MCF 10A (cell line): ENCODE data around the gene CEP192. TPM values are rescaled to one million over a fixed set of nuclear protein-coding genes. Genes with fewer than 3 reads are reported as not detected.
A peak's percentile ranks its signal among the peaks of the same experiment; 100 is the strongest.

Experiments used
- BruUV-seq: library from RNA; stranded (reverse); fragments of 400-500 nt; replicated peaks from 2 replicates; lab custom pipeline; 2021; lab: Mats Ljungman, UMichigan
- CTCF ChIA-PET: fragments of 300-600 bp; sonication (Branson Sonifier 250); formaldehyde crosslinking; extraction: SDS; loops from one replicate; lab custom pipeline; 2021; ENCODE audit warnings: antibody characterized with exemption, inconsistent platforms; lab: Yijun Ruan, JAX
- POLR2A ChIA-PET: fragments of 300-600, 350-650 bp; sonication (Branson Sonifier 250); formaldehyde crosslinking; extraction: SDS; loops from one replicate; lab custom pipeline; 2020; ENCODE audit warnings: antibody characterized with exemption, inconsistent platforms; lab: Yijun Ruan, JAX
- DNase-seq: peaks from one replicate; pipeline ENCODE4 v3.0.0-alpha.2; 2018; ENCODE audit not compliant: unreplicated experiment
- H3K27ac Mint-ChIP-seq: one replicate; pipeline ENCODE4 v1.8.0; 2022; ENCODE audit warnings: mild to moderate bottlenecking, low read depth, mixed read lengths; ENCODE audit not compliant: unreplicated experiment
- H3K27me3 Mint-ChIP-seq: one replicate; pipeline ENCODE4 v1.8.0; 2022; ENCODE audit warnings: mixed read lengths; ENCODE audit not compliant: insufficient read depth, unreplicated experiment
- H3K36me3 Mint-ChIP-seq: one replicate; pipeline ENCODE4 v1.8.0; 2022; ENCODE audit warnings: mild to moderate bottlenecking, moderate library complexity, mixed read lengths; ENCODE audit not compliant: insufficient read depth, unreplicated experiment
- H3K4me1 Mint-ChIP-seq: one replicate; pipeline ENCODE4 v1.8.0; 2022; ENCODE audit warnings: mixed read lengths; ENCODE audit not compliant: insufficient read depth, unreplicated experiment
- H3K4me3 Mint-ChIP-seq: one replicate; pipeline ENCODE4 v1.8.0; 2022; ENCODE audit warnings: mild to moderate bottlenecking, moderate library complexity, mixed read lengths; ENCODE audit not compliant: unreplicated experiment
- H3K9me3 Mint-ChIP-seq: one replicate; pipeline ENCODE4 v1.8.0; 2022; ENCODE audit warnings: mixed read lengths; ENCODE audit not compliant: unreplicated experiment
- intact Hi-C: fragments of 100-400 bp; cut with micrococcal nuclease; formaldehyde crosslinking; loops from 2 replicates; pipeline ENCODE4 v1.14.1; 2022
- total RNA-seq: library from RNA; stranded (reverse); gene quantifications from 2 replicates; pipeline ENCODE4 v1.2.3, GENCODE V29; 2022
- TF ChIP-seq, protein P1 (sequence below): fragments of 200-600 bp; IDR thresholded peaks from one replicate; pipeline ENCODE4 v1.8.0; 2022; ENCODE audit warnings: antibody characterized with exemption, mild to moderate bottlenecking; ENCODE audit not compliant: unreplicated experiment

The CEP192 gene
- total RNA-seq, 1 experiment from 2014 or later = 14.3 TPM

DNA sequence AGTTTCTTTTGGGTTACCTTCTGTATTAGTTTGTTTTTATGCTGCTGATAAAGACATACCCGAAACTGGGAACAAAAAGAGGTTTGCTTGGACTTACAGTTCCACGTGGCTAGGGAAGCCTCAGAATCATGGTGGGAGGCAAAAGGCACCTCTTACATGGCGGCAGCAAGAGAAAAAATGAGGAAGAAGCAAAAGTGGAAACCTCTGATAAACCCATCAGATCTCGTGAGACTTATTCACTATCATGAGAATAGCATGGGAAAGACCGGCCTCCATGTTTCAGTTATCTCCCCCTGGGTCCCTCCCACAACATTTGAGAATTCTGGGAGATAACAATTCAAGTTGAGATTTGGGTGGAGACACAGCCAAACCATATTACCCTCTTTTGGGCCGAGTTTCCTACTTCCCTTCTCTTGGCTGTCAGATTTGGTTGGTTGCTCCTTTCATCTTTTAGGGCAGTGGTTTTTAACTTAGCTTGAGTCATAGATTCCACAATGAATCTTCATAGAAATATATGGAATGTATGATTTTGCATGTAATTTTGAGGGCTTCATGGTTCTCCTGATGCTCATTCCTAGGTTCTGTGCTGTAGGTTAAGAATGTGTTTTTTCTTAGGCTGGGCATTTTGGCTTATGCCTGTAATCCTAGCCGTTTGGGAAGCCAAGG lies 44.2 kb downstream of the CEP192 start:
- Mint-ChIP-seq H3K27ac (no peak overlapping the region), H3K4me3 (no peak overlapping the region), H3K4me1 (peaks cover 4% of the 10 kb centered on the region), H3K27me3 (no peaks in the 10 kb centered on the region), H3K9me3 (no peaks in the 10 kb centered on the region), H3K36me3 (peaks cover 33% of the 10 kb centered on the region)
- CTCF ChIA-PET = interaction anchor here (0.6 kb wide), 1 partner anchor 26 kb away, joined by 3 read pairs; no protein-coding TSS in a partner anchor
- POLR2A ChIA-PET = no interaction called here
- TF ChIP-seq, protein P1, sequence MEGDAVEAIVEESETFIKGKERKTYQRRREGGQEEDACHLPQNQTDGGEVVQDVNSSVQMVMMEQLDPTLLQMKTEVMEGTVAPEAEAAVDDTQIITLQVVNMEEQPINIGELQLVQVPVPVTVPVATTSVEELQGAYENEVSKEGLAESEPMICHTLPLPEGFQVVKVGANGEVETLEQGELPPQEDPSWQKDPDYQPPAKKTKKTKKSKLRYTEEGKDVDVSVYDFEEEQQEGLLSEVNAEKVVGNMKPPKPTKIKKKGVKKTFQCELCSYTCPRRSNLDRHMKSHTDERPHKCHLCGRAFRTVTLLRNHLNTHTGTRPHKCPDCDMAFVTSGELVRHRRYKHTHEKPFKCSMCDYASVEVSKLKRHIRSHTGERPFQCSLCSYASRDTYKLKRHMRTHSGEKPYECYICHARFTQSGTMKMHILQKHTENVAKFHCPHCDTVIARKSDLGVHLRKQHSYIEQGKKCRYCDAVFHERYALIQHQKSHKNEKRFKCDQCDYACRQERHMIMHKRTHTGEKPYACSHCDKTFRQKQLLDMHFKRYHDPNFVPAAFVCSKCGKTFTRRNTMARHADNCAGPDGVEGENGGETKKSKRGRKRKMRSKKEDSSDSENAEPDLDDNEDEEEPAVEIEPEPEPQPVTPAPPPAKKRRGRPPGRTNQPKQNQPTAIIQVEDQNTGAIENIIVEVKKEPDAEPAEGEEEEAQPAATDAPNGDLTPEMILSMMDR = no peak
- DNase-seq = no peak
- intact Hi-C loops = no loop called here
- no TSS peak for BruUV-seq

DNA sequence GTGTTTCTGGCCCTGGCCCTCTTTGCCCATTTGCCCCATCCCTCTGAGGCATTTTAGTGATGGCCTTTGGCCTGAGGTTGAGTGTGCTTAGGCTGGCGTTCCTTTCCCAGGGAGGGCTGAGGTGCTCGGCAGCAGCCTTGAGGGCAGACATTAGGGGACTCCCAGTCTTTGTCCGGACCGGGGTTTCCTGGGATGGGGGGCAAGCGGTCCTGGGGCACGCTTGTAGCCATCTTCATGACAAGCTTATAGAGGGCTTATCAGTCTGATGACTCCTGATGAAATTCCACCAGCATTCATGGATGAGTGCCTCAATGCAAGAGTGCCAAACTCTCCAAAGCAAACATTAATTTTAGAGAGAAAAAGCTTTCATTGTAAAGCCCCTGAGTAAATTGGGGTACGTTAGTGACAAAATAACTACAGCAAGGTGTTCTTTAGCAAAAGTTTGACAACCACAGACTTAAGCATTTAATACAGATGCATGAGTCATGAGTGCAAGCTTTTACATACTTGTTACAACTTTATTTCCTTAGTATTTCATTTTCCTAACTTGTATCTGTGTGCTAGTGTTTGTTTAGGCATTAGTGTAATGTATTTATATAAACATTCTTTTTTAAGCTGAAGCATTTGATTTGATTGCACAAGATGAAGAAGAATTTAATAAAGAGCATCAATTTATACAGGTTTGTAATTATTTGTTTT lies 45.6 kb downstream of the CEP192 start:
- Mint-ChIP-seq H3K27ac (no peak overlapping the region), H3K36me3 (peaks cover 34% of the 10 kb centered on the region), H3K27me3 (no peaks in the 10 kb centered on the region), H3K4me3 (no peak overlapping the region), H3K9me3 (no peaks in the 10 kb centered on the region), H3K4me1 (peaks cover 4% of the 10 kb centered on the region)
- peak; percentile 1 for DNase-seq
- TF ChIP-seq, protein P1 = no peak
- intact Hi-C loops = no loop called here
- ChIA-PET CTCF (no interaction called here), POLR2A (interaction anchor here (0.5 kb wide), 1 partner anchor 36 kb away, joined by 3 read pairs; no protein-coding TSS in a partner anchor)
- no TSS peak for BruUV-seq

DNA sequence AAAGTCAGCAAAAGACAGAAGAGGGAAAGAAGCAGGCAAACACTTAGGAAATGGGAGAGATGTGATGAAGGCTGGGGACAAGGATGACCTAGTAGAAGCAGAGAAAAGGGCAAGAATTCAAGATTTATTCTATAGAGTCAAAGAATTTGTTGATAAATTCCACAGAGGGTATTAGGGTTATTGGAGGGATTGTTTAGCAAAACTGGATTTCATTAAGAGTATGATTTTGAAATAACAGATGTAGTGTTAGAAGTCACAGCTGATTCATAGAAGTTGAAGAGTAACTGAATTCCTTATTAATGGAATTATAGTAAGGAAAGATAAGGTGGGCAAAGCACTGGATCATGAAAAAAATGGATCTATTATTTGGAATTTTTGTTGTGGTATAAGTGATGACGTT lies 48.6 kb downstream of the CEP192 start:
- no TSS peak for BruUV-seq
- POLR2A ChIA-PET = interaction anchor here (0.6 kb wide), 1 partner anchor 22 kb away, joined by 3 read pairs; no protein-coding TSS in a partner anchor
- H3K4me1 Mint-ChIP-seq = peaks cover 4% of the 10 kb centered on the region
- no peaks in the 10 kb centered on the region for H3K9me3 Mint-ChIP-seq
- intact Hi-C loops = no loop called here
- H3K4me3 Mint-ChIP-seq = no peak overlapping the region
- TF ChIP-seq, protein P1 = no peak
- peak overlapping the region; percentile 40 for H3K27ac Mint-ChIP-seq
- CTCF ChIA-PET = no interaction called here
- no peak for DNase-seq
- no peaks in the 10 kb centered on the region for H3K27me3 Mint-ChIP-seq
- H3K36me3 Mint-ChIP-seq = peaks cover 35% of the 10 kb centered on the region

DNA sequence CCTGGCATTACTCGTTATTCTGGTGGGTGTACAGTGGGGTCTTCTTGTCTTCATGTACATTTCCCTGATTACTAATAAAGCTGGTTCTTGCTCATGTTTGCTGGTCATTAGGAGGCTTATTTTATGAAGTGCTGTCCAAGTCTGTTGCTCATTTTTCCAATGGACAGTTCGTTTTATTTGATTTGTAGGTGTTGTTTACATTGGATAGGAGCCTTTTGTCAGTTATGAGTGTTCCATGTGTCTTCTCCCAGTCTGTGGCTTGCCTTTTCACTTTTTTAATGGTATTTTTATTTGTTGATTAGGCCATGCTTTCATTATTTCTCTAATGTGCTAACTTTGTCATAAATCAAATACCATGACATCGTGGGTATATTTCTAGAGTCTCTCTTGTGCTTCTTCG lies 51.9 kb downstream of the CEP192 start:
- ChIA-PET CTCF (no interaction called here), POLR2A (no interaction called here)
- intact Hi-C loops = no loop called here
- H3K27me3 Mint-ChIP-seq = no peaks in the 10 kb centered on the region
- TF ChIP-seq, protein P1 = no peak
- no peak overlapping the region for H3K4me3 Mint-ChIP-seq
- peaks cover 4% of the 10 kb centered on the region for H3K4me1 Mint-ChIP-seq
- peaks cover 29% of the 10 kb centered on the region for H3K36me3 Mint-ChIP-seq
- no peak for DNase-seq
- no TSS peak for BruUV-seq
- H3K9me3 Mint-ChIP-seq = no peaks in the 10 kb centered on the region
- no peak overlapping the region for H3K27ac Mint-ChIP-seq
